ENCODE results near the gene EEF1AKMT4. TPM values are rescaled to one million over a fixed set of nuclear protein-coding genes. Genes with fewer than 3 reads are reported as not detected.

Gene EEF1AKMT4
- total RNA-seq, 3 donors from 2014 or later (not counting 1 experiment from before 2014, with no cell fraction given) = 0.73 to 0.80 (median 0.79) TPM

- Mint-ChIP-seq H3K27ac (no peak overlapping the region), H3K9me3 (no peaks in the 10 kb centered on the region), H3K4me3 (no peak overlapping the region), H3K36me3 (no peaks in the 10 kb centered on the region), H3K4me1 (no peaks in the 10 kb centered on the region), H3K27me3 (ENCODE audit: low read depth in 2 of 2) (peaks cover 0 to 2% of the 10 kb centered on the region in 2 donors)
- DNase-seq (no peak), ATAC-seq (no peak)
- no peak overlapping the region for H3K4me3 ChIP-seq (ENCODE audit: low read length)
- no peaks in the 10 kb centered on the region for H3K27me3 ChIP-seq (ENCODE audit: control insufficient read depth, insufficient read depth, low read length)
- H3K36me3 ChIP-seq (ENCODE audit: control insufficient read depth, insufficient read depth, low read length) = no peaks in the 10 kb centered on the region
- intact Hi-C loops (cut with micrococcal nuclease) = no loop called here
- WGBS (ENCODE audit: insufficient coverage) = 95% methylated on average over 21 of the region's 21 CpGs
- no peaks in the 10 kb centered on the region for H3K4me1 ChIP-seq (ENCODE audit: control insufficient read depth, insufficient read depth, low read length)
- H3K9me3 ChIP-seq (ENCODE audit: control insufficient read depth, insufficient read depth, low read length) = no peaks in the 10 kb centered on the region
- no peak overlapping the region for H3K27ac ChIP-seq (ENCODE audit: low read length)
- TF ChIP-seq CTCF (IDR thresholded peaks at IDR 0.05) = no peak
These were observed 42.4 kb downstream of the EEF1AKMT4 start for GRCh38 chr3:184291738-184292445.

GRCh38 chr3:184295771-184296170, 46.3 kb downstream of the EEF1AKMT4 start:
- Histone ChIP-seq H3K4me3 (ENCODE audit: low read length) (no peak overlapping the region), H3K27ac (ENCODE audit: low read length) (no peak overlapping the region), H3K36me3 (ENCODE audit: control insufficient read depth, insufficient read depth, low read length) (peaks cover 5% of the 10 kb centered on the region), H3K9me3 (ENCODE audit: control insufficient read depth, insufficient read depth, low read length) (no peaks in the 10 kb centered on the region), H3K27me3 (ENCODE audit: control insufficient read depth, insufficient read depth, low read length) (no peaks in the 10 kb centered on the region), H3K4me1 (ENCODE audit: control insufficient read depth, insufficient read depth, low read length) (peaks cover 18% of the 10 kb centered on the region)
- DNase-seq (no peak), ATAC-seq (no peak)
- no peaks in the 10 kb centered on the region for H3K27me3 Mint-ChIP-seq (ENCODE audit: low read depth in 2 of 2)
- peak overlapping the region; percentile 25 for H3K4me3 Mint-ChIP-seq
- H3K4me1 Mint-ChIP-seq = peaks cover 9 to 22% of the 10 kb centered on the region in 2 donors
- no peak overlapping the region for H3K27ac Mint-ChIP-seq
- intact Hi-C loops (cut with micrococcal nuclease) = no loop called here
- no peaks in the 10 kb centered on the region for H3K36me3 Mint-ChIP-seq
- no peak for TF ChIP-seq CTCF (IDR thresholded peaks at IDR 0.05)
- H3K9me3 Mint-ChIP-seq = no peaks in the 10 kb centered on the region
- WGBS (ENCODE audit: insufficient coverage) = 86% methylated on average over 2 of the region's 3 CpGs

- intact Hi-C loops (cut with micrococcal nuclease) = no loop called here
- Histone ChIP-seq H3K4me1 (ENCODE audit: control insufficient read depth, insufficient read depth, low read length) (peaks cover 18% of the 10 kb centered on the region), H3K27me3 (ENCODE audit: control insufficient read depth, insufficient read depth, low read length) (no peaks in the 10 kb centered on the region), H3K4me3 (ENCODE audit: low read length) (no peak overlapping the region), H3K27ac (ENCODE audit: low read length) (no peak overlapping the region), H3K36me3 (ENCODE audit: control insufficient read depth, insufficient read depth, low read length) (peaks cover 10% of the 10 kb centered on the region), H3K9me3 (ENCODE audit: control insufficient read depth, insufficient read depth, low read length) (no peaks in the 10 kb centered on the region)
- Mint-ChIP-seq H3K9me3 (no peaks in the 10 kb centered on the region), H3K27me3 (ENCODE audit: low read depth in 2 of 2) (no peaks in the 10 kb centered on the region), H3K4me3 (peak overlapping the region; percentile 62), H3K27ac (no peak overlapping the region), H3K36me3 (no peaks in the 10 kb centered on the region), H3K4me1 (peaks cover 9 to 22% of the 10 kb centered on the region in 2 donors)
- DNase-seq (no peak), ATAC-seq (no peak)
- no peak for TF ChIP-seq CTCF (IDR thresholded peaks at IDR 0.05)
- WGBS (ENCODE audit: insufficient coverage) = 88% methylated on average over 7 of the region's 7 CpGs
These were observed 47.1 kb downstream of the EEF1AKMT4 start for GRCh38 chr3:184296616-184297015.
